Measurements from ENCODE around the gene NIBAN1.

Gene NIBAN1

GRCh38 chr1:184941410-184941733 lies 32.9 kb downstream of the NIBAN1 start:
- Mint-ChIP-seq H3K27ac (peak overlapping the region; percentile 53), H3K4me3 (no peak overlapping the region), H3K27me3 (no peaks in the 10 kb centered on the region), H3K9me3 (no peaks in the 10 kb centered on the region), H3K4me1 (peaks cover 47% of the 10 kb centered on the region), H3K36me3 (peaks cover 6% of the 10 kb centered on the region)
- peak; percentile 32 for ATAC-seq

DNA sequence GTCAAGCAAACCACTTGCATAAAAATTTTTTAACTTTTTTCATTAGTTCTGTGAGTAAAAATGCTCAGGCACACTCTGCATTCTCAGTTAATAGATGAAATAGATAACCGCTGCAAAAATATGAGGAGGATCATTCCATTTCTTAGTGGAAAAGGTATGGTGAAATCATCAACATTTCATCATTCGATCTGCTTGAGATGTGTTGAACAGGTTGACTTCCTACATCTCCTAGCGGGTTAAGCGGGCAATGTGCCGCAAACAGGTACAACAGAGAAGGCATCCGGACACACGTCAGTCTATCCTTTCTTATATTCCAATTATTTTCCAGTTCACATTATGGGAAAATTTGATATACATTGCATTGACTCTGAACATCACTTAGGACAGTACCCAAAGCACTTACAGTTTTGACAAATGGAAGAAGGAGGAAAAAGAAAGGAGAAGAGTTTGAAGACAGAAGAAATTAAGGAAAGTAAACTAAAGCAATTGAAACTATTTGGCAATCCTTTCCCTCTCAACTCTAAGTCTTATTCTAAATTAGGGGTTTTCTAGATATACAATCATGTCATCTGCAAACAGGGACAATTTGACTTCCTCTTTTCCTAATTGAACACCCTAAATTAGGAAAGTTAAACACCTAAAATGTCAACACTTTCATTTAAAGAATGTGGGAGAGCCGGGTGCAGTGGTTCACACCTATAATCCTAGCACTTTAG lies 33.5 kb downstream of the NIBAN1 start:
- Mint-ChIP-seq H3K36me3 (peaks cover under 1% of the 10 kb centered on the region), H3K27ac (peak overlapping the region; percentile 53), H3K4me1 (peaks cover 42% of the 10 kb centered on the region), H3K27me3 (no peaks in the 10 kb centered on the region), H3K9me3 (no peaks in the 10 kb centered on the region), H3K4me3 (no peak overlapping the region)
- ATAC-seq = no peak

GRCh38 chr1:184940226-184940625 lies 34.1 kb downstream of the NIBAN1 start:
- Mint-ChIP-seq H3K36me3 (no peaks in the 10 kb centered on the region), H3K9me3 (no peaks in the 10 kb centered on the region), H3K4me3 (no peak overlapping the region), H3K27me3 (no peaks in the 10 kb centered on the region), H3K4me1 (peaks cover 36% of the 10 kb centered on the region), H3K27ac (no peak overlapping the region)
- ATAC-seq = no peak

DNA sequence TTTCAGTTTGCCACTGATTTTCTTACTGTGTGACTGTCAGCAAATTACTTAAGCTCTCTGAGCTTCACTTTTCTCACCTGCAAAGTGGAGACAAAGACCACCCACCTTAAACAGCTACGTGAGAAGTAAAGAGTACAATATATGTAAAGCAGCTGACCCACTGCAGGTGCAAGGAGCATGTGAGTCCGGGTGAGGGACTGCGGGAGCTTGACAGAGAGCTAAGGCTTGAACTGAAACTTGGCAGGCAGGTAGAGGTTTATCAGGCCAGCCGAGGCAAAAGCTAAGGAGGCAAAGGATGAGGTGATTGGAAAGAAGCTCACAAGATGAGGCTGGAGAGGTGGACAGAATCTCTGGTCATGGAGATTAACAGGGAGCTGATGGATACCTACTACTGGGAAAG lies 36.6 kb downstream of the NIBAN1 start:
- no peak for ATAC-seq
- Mint-ChIP-seq H3K27ac (peak overlapping the region; percentile 1), H3K4me3 (no peak overlapping the region), H3K4me1 (peaks cover 22% of the 10 kb centered on the region), H3K9me3 (peaks cover 2% of the 10 kb centered on the region), H3K27me3 (no peaks in the 10 kb centered on the region), H3K36me3 (peaks cover 6% of the 10 kb centered on the region)

GRCh38 chr1:184935920-184936798 lies 38.1 kb downstream of the NIBAN1 start:
- Mint-ChIP-seq H3K4me3 (no peak overlapping the region), H3K9me3 (peaks cover 2% of the 10 kb centered on the region), H3K36me3 (peaks cover 6% of the 10 kb centered on the region), H3K27me3 (no peaks in the 10 kb centered on the region), H3K27ac (no peak overlapping the region), H3K4me1 (peaks cover 14% of the 10 kb centered on the region)
- ATAC-seq = no peak

- H3K4me3 Mint-ChIP-seq = no peak overlapping the region
- H3K9me3 Mint-ChIP-seq = peaks cover 2% of the 10 kb centered on the region
- no peaks in the 10 kb centered on the region for H3K27me3 Mint-ChIP-seq
- H3K27ac Mint-ChIP-seq = no peak overlapping the region
- no peak for ATAC-seq
- peaks cover 6% of the 10 kb centered on the region for H3K36me3 Mint-ChIP-seq
- H3K4me1 Mint-ChIP-seq = peaks cover 7% of the 10 kb centered on the region
Measured at GRCh38 chr1:184933944-184934343, 40.4 kb downstream of the NIBAN1 start.

- peaks cover 2% of the 10 kb centered on the region for H3K9me3 Mint-ChIP-seq
- no peak overlapping the region for H3K4me3 Mint-ChIP-seq
- H3K27me3 Mint-ChIP-seq = no peaks in the 10 kb centered on the region
- no peak for ATAC-seq
- no peaks in the 10 kb centered on the region for H3K4me1 Mint-ChIP-seq
- H3K27ac Mint-ChIP-seq = no peak overlapping the region
- peaks cover 6% of the 10 kb centered on the region for H3K36me3 Mint-ChIP-seq
Measured at GRCh38 chr1:184932319-184932718, 42.0 kb downstream of the NIBAN1 start.

- no peaks in the 10 kb centered on the region for H3K4me1 Mint-ChIP-seq
- no peak overlapping the region for H3K27ac Mint-ChIP-seq
- no peak for ATAC-seq
- H3K4me3 Mint-ChIP-seq = no peak overlapping the region
- H3K36me3 Mint-ChIP-seq = peaks cover 14% of the 10 kb centered on the region
- peaks cover 5% of the 10 kb centered on the region for H3K9me3 Mint-ChIP-seq
- no peaks in the 10 kb centered on the region for H3K27me3 Mint-ChIP-seq
Measured at GRCh38 chr1:184931566-184931965, 42.7 kb downstream of the NIBAN1 start.

GRCh38 chr1:184930645-184931044 lies 43.7 kb downstream of the NIBAN1 start:
- no peak overlapping the region for H3K27ac Mint-ChIP-seq
- ATAC-seq = no peak
- peaks cover 5% of the 10 kb centered on the region for H3K9me3 Mint-ChIP-seq
- no peak overlapping the region for H3K4me3 Mint-ChIP-seq
- no peaks in the 10 kb centered on the region for H3K27me3 Mint-ChIP-seq
- H3K4me1 Mint-ChIP-seq = no peaks in the 10 kb centered on the region
- H3K36me3 Mint-ChIP-seq = peaks cover 15% of the 10 kb centered on the region

- Mint-ChIP-seq H3K36me3 (peaks cover 15% of the 10 kb centered on the region), H3K4me1 (no peaks in the 10 kb centered on the region), H3K9me3 (peaks cover 6% of the 10 kb centered on the region), H3K27me3 (no peaks in the 10 kb centered on the region), H3K27ac (no peak overlapping the region), H3K4me3 (no peak overlapping the region)
- no peak for ATAC-seq
Measured at GRCh38 chr1:184930232-184930631, 44.1 kb downstream of the NIBAN1 start.

DNA sequence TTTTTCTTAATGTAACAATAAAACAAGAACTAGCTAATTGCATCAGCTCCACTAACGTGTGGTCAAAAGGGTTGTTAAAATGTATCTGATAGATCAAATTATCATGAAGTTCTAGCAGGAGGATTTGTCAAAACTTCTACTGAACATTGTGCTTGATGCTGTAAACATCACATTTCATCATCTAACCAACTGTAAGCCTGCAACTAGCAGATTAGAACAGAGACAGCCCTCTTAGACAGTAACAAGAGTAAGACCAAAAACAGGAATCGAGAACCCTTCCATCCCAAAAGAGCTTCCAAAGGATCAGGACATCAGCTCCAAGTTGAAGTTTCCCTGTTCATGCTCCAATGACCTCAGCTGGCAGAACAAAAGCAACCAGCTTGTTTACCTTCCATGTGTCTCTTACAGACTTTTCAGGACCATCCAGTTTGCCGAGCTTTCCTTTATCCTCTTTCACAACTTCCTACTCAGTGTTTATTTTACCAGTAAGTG lies 44.6 kb downstream of the NIBAN1 start:
- no peak for ATAC-seq
- no peak overlapping the region for H3K27ac Mint-ChIP-seq
- H3K9me3 Mint-ChIP-seq = peaks cover 9% of the 10 kb centered on the region
- H3K4me1 Mint-ChIP-seq = no peaks in the 10 kb centered on the region
- H3K27me3 Mint-ChIP-seq = no peaks in the 10 kb centered on the region
- peaks cover 15% of the 10 kb centered on the region for H3K36me3 Mint-ChIP-seq
- no peak overlapping the region for H3K4me3 Mint-ChIP-seq

DNA sequence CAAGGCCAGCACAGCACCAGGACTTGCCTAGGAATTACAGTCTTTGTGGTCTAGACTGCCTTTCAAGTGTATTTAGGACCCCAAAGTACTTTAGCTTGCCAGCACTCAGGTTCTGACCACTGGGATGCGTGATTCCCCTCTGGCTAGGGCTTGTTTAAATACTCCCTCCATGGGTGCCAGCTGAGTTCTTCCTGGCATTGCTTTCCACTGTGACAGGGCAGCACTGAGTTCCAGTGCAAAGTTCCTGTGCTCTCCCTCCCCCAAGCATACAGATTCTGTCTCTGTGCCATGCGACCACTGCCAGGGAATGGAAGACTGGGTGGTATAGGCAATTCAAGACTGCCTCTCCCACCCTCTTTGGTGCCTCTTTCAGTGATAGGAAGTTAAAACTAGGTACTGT lies 45.9 kb downstream of the NIBAN1 start:
- no peak for ATAC-seq
- no peak overlapping the region for H3K27ac Mint-ChIP-seq
- no peaks in the 10 kb centered on the region for H3K27me3 Mint-ChIP-seq
- no peak overlapping the region for H3K4me3 Mint-ChIP-seq
- peaks cover 12% of the 10 kb centered on the region for H3K9me3 Mint-ChIP-seq
- peaks cover 9% of the 10 kb centered on the region for H3K36me3 Mint-ChIP-seq
- H3K4me1 Mint-ChIP-seq = no peaks in the 10 kb centered on the region
